Karpas-422 (cell line): ENCODE data around the gene WRAP53. TPM values are rescaled to one million over a fixed set of nuclear protein-coding genes. Genes with fewer than 3 reads are reported as not detected.

Source experiments
- DNase-seq: peaks from one replicate; pipeline ENCODE4 v3.0.0-alpha.2; 2015
- H2AFZ ChIP-seq: fragments of 200-600 bp; sonication (generic); 2 replicates; pipeline ENCODE4 v1.6.1; 2014; ENCODE audit warnings: antibody characterized with exemption, low read length, mixed read lengths
- H3K27ac ChIP-seq: fragments of 200-600 bp; sonication (generic); 2 replicates; pipeline ENCODE4 v1.5.1; 2014; ENCODE audit warnings: mild to moderate bottlenecking, low read length, moderate library complexity
- H3K27me3 ChIP-seq: fragments of 200-600 bp; sonication (generic); 2 replicates; pipeline ENCODE4 v1.6.1; 2014; ENCODE audit warnings: low read length, mixed read lengths
- H3K36me3 ChIP-seq: fragments of 200-600 bp; sonication (generic); 2 replicates; pipeline ENCODE4 v1.6.1; 2014; ENCODE audit warnings: low read length, mixed read lengths; ENCODE audit not compliant: insufficient read depth
- H3K4me1 ChIP-seq: fragments of 200-600 bp; sonication (generic); 2 replicates; pipeline ENCODE4 v1.6.1; 2014; ENCODE audit warnings: mild to moderate bottlenecking, low read length, mixed read lengths
- H3K4me2 ChIP-seq: fragments of 200-600 bp; sonication (generic); 2 replicates; pipeline ENCODE4 v1.6.1; 2014; ENCODE audit warnings: low read length, low read depth, mild to moderate bottlenecking; ENCODE audit not compliant: poor library complexity, severe bottlenecking
- H3K4me3 ChIP-seq: fragments of 200-600 bp; sonication (generic); 2 replicates; pipeline ENCODE4 v1.5.1; 2014; ENCODE audit warnings: mild to moderate bottlenecking, antibody characterized with exemption, low read length, mixed read lengths
- H3K79me2 ChIP-seq: fragments of 200-600 bp; sonication (generic); 2 replicates; pipeline ENCODE4 v1.6.1; 2014; ENCODE audit warnings: mild to moderate bottlenecking, low read length, mixed read lengths
- H3K9ac ChIP-seq: fragments of 200-600 bp; sonication (generic); 2 replicates; pipeline ENCODE4 v1.6.0; 2014; ENCODE audit warnings: low read length
- H3K9me2 ChIP-seq: fragments of 200-600 bp; sonication (generic), shearing (Covaris generic); replicated peaks from 2 replicates; pipeline ENCODE4 v1.6.0; 2014; ENCODE audit warnings: mild to moderate bottlenecking, low read length, moderate library complexity; ENCODE audit not compliant: insufficient read depth
- H3K9me3 ChIP-seq: fragments of 300-700, 200-600 bp; sonication (generic); 2 replicates; pipeline ENCODE4 v1.6.1; 2014; ENCODE audit warnings: low read length, mixed read lengths
- H4K20me1 ChIP-seq: fragments of 200-600 bp; sonication (generic); 2 replicates; pipeline ENCODE4 v1.6.1; 2014; ENCODE audit warnings: mild to moderate bottlenecking, antibody characterized with exemption, low read length, low read depth; ENCODE audit not compliant: insufficient read depth
- total RNA-seq: library from RNA; depleted of rRNA; stranded (reverse); fragments of >200 nt; shearing (Covaris generic); gene quantifications from 2 replicates; pipeline ENCODE4 v1.2.3, GENCODE V29; 2014; ENCODE audit warnings: low replicate concordance

WRAP53 gene
- total RNA-seq, 1 experiment from 2014 or later: 10.4 TPM

GRCh38 chr17:7651665-7652387 is 36.5 kb upstream of the WRAP53 start:
- Histone ChIP-seq H3K4me3 (no peak overlapping the region), H3K36me3 (no peaks in the 10 kb centered on the region), H3K4me2 (no peak overlapping the region), H3K27ac (no peak overlapping the region), H3K9me2 (no peaks in the 10 kb centered on the region), H4K20me1 (0 out of 2 replicates have a peak, but pooled peaks cover 4% of the 10 kb centered on the region), H3K9ac (no peak overlapping the region), H3K79me2 (no peaks in the 10 kb centered on the region), H3K9me3 (no peaks in the 10 kb centered on the region), H2AFZ (no peak overlapping the region), H3K27me3 (no peaks in the 10 kb centered on the region), H3K4me1 (peaks cover 8% of the 10 kb centered on the region)
- DNase-seq: no peak

- Histone ChIP-seq H3K27ac (no peak overlapping the region), H4K20me1 (0 out of 2 replicates have a peak, but pooled peaks cover 4% of the 10 kb centered on the region), H3K4me2 (no peak overlapping the region), H3K27me3 (no peaks in the 10 kb centered on the region), H3K9ac (no peak overlapping the region), H2AFZ (no peak overlapping the region), H3K79me2 (no peaks in the 10 kb centered on the region), H3K4me1 (peaks cover 8% of the 10 kb centered on the region), H3K9me3 (no peaks in the 10 kb centered on the region), H3K36me3 (no peaks in the 10 kb centered on the region), H3K9me2 (no peaks in the 10 kb centered on the region), H3K4me3 (no peak overlapping the region)
- peak; percentile 39 for DNase-seq
These were observed 35.6 kb upstream of the WRAP53 start for GRCh38 chr17:7652388-7653356.

- Histone ChIP-seq H3K9me2 (no peaks in the 10 kb centered on the region), H3K9ac (no peak overlapping the region), H3K9me3 (no peaks in the 10 kb centered on the region), H3K79me2 (no peaks in the 10 kb centered on the region), H2AFZ (no peak overlapping the region), H3K4me3 (no peak overlapping the region), H3K4me1 (peaks cover 8% of the 10 kb centered on the region), H4K20me1 (0 out of 2 replicates have a peak, but pooled peaks cover 4% of the 10 kb centered on the region), H3K36me3 (no peaks in the 10 kb centered on the region), H3K27ac (no peak overlapping the region), H3K27me3 (no peaks in the 10 kb centered on the region), H3K4me2 (no peak overlapping the region)
- no peak for DNase-seq
These were observed 33.3 kb upstream of the WRAP53 start for GRCh38 chr17:7654832-7655540.

- peak; percentile 53 for DNase-seq
- Histone ChIP-seq H3K27ac (no peak overlapping the region), H3K27me3 (no peaks in the 10 kb centered on the region), H3K4me2 (no peak overlapping the region), H3K9me3 (no peaks in the 10 kb centered on the region), H3K79me2 (no peaks in the 10 kb centered on the region), H3K4me1 (peaks cover 8% of the 10 kb centered on the region), H2AFZ (no peak overlapping the region), H4K20me1 (0 out of 2 replicates have a peak, but pooled peaks cover 4% of the 10 kb centered on the region), H3K9ac (no peak overlapping the region), H3K4me3 (no peak overlapping the region), H3K9me2 (no peaks in the 10 kb centered on the region), H3K36me3 (no peaks in the 10 kb centered on the region)
These were observed 32.8 kb upstream of the WRAP53 start for GRCh38 chr17:7655541-7655840.

- Histone ChIP-seq H2AFZ (no peak overlapping the region), H3K27me3 (no peaks in the 10 kb centered on the region), H3K9ac (no peak overlapping the region), H3K27ac (no peak overlapping the region), H3K4me3 (no peak overlapping the region), H3K4me1 (no peaks in the 10 kb centered on the region), H3K9me3 (no peaks in the 10 kb centered on the region), H3K79me2 (no peaks in the 10 kb centered on the region), H4K20me1 (no peaks in the 10 kb centered on the region), H3K9me2 (no peaks in the 10 kb centered on the region), H3K4me2 (no peak overlapping the region), H3K36me3 (no peaks in the 10 kb centered on the region)
- DNase-seq: no peak
These were observed 31.2 kb upstream of the WRAP53 start for GRCh38 chr17:7656958-7657609.

- H2AFZ ChIP-seq: no peak overlapping the region
- no peak overlapping the region for H3K4me2 ChIP-seq
- H3K4me1 ChIP-seq: no peaks in the 10 kb centered on the region
- no peaks in the 10 kb centered on the region for H3K9me3 ChIP-seq
- no peaks in the 10 kb centered on the region for H3K79me2 ChIP-seq
- H3K27ac ChIP-seq: no peak overlapping the region
- H3K9ac ChIP-seq: no peak overlapping the region
- H3K27me3 ChIP-seq: no peaks in the 10 kb centered on the region
- no peaks in the 10 kb centered on the region for H3K9me2 ChIP-seq
- no peak overlapping the region for H3K4me3 ChIP-seq
- H3K36me3 ChIP-seq: peaks cover 9% of the 10 kb centered on the region; the same call in 1 of the 2 replicates
- DNase-seq: no peak
- H4K20me1 ChIP-seq: no peaks in the 10 kb centered on the region
These were observed 20.4 kb upstream of the WRAP53 start for GRCh38 chr17:7667656-7668406.

GRCh38 chr17:7668482-7668881 is 19.8 kb upstream of the WRAP53 start:
- no peak overlapping the region for H3K4me2 ChIP-seq
- H3K9ac ChIP-seq: no peak overlapping the region
- H4K20me1 ChIP-seq: no peaks in the 10 kb centered on the region
- no peaks in the 10 kb centered on the region for H3K27me3 ChIP-seq
- H2AFZ ChIP-seq: no peak overlapping the region
- peaks cover 11% of the 10 kb centered on the region for H3K36me3 ChIP-seq
- no peak overlapping the region for H3K4me3 ChIP-seq
- DNase-seq: no peak
- no peaks in the 10 kb centered on the region for H3K4me1 ChIP-seq
- H3K79me2 ChIP-seq: no peaks in the 10 kb centered on the region
- H3K9me2 ChIP-seq: no peaks in the 10 kb centered on the region
- no peak overlapping the region for H3K27ac ChIP-seq
- 0 out of 2 replicates have a peak, but pooled peaks cover 1% of the 10 kb centered on the region for H3K9me3 ChIP-seq
